Measurements from ENCODE around the gene TUBGCP3. TPM values are rescaled to one million over a fixed set of nuclear protein-coding genes. Genes with fewer than 3 reads are reported as not detected.

TUBGCP3 gene
- total RNA-seq, 1 donor from 2014 or later: 22.4 TPM

DNA sequence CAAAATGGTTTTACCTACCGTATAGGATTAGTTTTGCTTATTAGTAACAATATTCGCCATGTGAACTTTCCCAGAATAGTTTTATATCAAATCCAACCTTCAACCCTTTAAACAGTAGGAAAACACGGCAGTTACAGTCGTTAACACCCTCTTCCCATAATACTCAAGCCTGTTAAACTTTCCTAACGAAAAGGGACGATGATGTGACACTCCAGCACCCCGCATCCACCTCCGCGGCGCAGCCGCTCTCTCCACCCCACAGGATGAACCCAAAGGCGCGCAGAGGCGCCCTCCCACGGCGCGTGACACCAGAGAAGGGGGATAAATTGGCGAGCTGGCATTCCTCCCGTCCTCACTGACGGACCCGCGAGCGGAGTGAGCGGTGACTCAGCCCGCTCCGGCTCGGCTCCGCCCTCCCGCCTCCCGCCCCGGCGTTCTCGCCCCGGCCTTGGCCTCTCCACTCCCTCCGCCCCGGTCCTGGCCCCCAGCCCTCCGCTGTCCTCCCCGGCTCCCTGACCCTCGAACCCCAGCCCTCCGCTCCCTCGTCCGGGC lies 665 bp downstream of the TUBGCP3 start:
- peaks cover 5 to 12% of the 10 kb centered on the region in 2 donors for H3K4me1 ChIP-seq
- DNase-seq (ENCODE audit: low spot score in 2 of 2): peak; percentile 62 to 93
- no peaks in the 10 kb centered on the region for H3K27me3 ChIP-seq
- peak overlapping the region; percentile 82 for H3K4me3 ChIP-seq
- no peaks in the 10 kb centered on the region for H3K36me3 ChIP-seq
- intact Hi-C loops (cut with DNase I): loop anchor here (5.0 to 10.0 kb wide), 2 partner anchors 100 to 568 kb away; partner anchors contain the start of gene PROZ
- peak overlapping the region; percentile 89 to 98 for H3K27ac ChIP-seq
- TF ChIP-seq, protein P1, sequence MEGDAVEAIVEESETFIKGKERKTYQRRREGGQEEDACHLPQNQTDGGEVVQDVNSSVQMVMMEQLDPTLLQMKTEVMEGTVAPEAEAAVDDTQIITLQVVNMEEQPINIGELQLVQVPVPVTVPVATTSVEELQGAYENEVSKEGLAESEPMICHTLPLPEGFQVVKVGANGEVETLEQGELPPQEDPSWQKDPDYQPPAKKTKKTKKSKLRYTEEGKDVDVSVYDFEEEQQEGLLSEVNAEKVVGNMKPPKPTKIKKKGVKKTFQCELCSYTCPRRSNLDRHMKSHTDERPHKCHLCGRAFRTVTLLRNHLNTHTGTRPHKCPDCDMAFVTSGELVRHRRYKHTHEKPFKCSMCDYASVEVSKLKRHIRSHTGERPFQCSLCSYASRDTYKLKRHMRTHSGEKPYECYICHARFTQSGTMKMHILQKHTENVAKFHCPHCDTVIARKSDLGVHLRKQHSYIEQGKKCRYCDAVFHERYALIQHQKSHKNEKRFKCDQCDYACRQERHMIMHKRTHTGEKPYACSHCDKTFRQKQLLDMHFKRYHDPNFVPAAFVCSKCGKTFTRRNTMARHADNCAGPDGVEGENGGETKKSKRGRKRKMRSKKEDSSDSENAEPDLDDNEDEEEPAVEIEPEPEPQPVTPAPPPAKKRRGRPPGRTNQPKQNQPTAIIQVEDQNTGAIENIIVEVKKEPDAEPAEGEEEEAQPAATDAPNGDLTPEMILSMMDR (IDR thresholded peaks at IDR 0.05): peak in 1 of 3 experiments; percentile 22
- no peaks in the 10 kb centered on the region for H3K9me3 ChIP-seq

DNA sequence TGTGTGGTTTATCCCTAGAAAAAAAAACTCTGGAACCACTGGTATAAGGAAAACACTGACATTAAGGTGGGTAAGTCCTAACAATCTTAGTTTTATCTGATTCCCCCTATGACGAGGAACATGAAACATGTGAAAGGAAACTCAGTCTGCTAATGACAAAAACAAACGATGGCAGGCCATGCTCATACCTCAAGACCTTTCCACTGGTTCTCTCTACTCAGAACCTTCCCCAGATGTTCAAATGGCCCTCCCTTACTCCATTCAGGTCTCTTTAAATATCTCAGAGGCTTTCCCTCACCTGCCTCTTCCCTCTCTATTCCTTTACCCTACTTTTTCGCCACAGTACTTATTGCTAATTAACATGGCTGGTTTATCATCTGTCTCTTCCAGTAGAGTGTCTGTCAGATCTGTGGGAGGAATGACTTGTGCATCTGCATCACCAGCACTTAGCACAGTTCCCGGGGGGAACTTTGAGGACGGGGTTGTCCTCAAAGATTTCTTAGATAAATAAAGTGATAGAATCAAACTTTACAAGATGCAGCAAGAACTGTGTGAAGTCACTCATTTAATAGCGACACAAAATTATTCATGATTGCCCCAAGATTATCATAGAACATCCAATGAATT lies 1.5 kb downstream of the TUBGCP3 start:
- H3K27me3 ChIP-seq: no peaks in the 10 kb centered on the region
- intact Hi-C loops (cut with DNase I): loop anchor here (5.0 to 10.0 kb wide), 2 partner anchors 101 to 568 kb away; partner anchors contain the start of gene PROZ
- H3K36me3 ChIP-seq: no peaks in the 10 kb centered on the region
- no peaks in the 10 kb centered on the region for H3K9me3 ChIP-seq
- no peak for DNase-seq (ENCODE audit: low spot score in 2 of 2)
- peak overlapping the region; percentile 89 to 98 for H3K27ac ChIP-seq
- H3K4me1 ChIP-seq: peaks cover 5 to 12% of the 10 kb centered on the region in 2 donors
- H3K4me3 ChIP-seq: peak overlapping the region; percentile 82
- TF ChIP-seq, protein P1 (IDR thresholded peaks at IDR 0.05): no peak

DNA sequence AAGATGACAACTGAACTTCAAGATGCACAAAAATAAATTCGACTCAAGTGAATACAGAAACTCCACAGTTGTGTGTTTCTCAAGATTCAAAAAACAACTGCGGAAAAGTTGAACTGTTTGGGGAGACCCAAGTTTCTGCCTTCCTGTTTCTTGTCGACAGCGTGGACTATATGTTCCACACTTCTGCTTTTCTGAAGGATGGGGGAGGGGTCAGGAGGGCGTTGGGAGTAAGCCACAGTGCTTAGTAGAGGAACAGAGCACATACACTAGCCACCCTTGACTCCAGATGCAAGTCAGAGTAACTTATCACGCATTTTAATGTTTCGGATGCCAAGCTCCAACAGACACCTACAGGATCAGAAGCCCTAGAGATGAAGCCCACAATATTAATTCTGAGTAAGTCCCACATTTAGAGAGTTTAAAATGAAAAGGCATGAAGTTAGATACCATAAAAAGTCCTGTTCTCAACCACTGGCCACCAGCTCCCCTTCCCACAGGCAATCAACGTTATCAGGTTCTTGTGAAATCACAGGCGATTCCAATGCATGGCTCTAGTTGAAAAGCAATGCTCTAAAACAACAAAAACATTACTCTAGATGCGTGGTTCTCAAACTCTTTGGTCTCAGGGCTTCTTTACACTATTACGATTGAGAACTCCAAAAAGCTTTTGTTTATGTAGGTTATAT lies 4.2 kb downstream of the TUBGCP3 start:
- H3K27ac ChIP-seq: no peak overlapping the region
- TF ChIP-seq, protein P1 (IDR thresholded peaks at IDR 0.05): no peak

DNA sequence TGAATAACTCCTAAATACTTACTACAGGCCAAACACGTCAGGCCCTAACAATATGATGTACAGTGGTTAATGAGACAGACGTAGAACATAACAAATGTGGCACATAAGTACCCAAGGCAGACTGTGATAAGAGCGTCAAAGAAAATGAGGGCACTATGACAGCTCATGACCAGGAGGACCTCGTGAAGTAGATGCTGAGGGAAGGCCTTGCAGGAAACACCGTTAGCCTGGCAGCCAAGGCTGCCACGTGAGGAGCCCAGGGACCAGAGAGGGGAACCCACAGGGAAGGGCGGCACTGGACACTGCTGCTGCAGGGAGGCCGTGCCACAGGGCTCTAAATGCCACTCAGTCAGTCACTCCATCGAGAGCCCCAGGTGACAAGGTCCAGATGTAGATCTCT lies 5.7 kb downstream of the TUBGCP3 start:
- intact Hi-C loops (cut with DNase I): loop anchor here (10.0 kb wide), 1 partner anchor 573 kb away; the partner anchor contains the start of gene PROZ
- H3K36me3 ChIP-seq: no peaks in the 10 kb centered on the region
- H3K9me3 ChIP-seq: no peaks in the 10 kb centered on the region
- H3K4me1 ChIP-seq: peaks cover 0 to 8% of the 10 kb centered on the region in 2 donors
- no peak overlapping the region for H3K4me3 ChIP-seq
- no peak overlapping the region for H3K27ac ChIP-seq
- DNase-seq (ENCODE audit: low spot score in 2 of 2): no peak
- H3K27me3 ChIP-seq: no peaks in the 10 kb centered on the region
- TF ChIP-seq, protein P1 (IDR thresholded peaks at IDR 0.05): no peak

More for the DNA sequence above, 4.2 kb downstream of the TUBGCP3 start:
- no peaks in the 10 kb centered on the region for H3K27me3 ChIP-seq
- intact Hi-C loops (cut with DNase I): loop anchor here (10.0 kb wide), 1 partner anchor 571 kb away; the partner anchor contains the start of gene PROZ
- H3K36me3 ChIP-seq: no peaks in the 10 kb centered on the region
- no peaks in the 10 kb centered on the region for H3K9me3 ChIP-seq
- H3K4me1 ChIP-seq: peaks cover 5 to 12% of the 10 kb centered on the region in 2 donors
- peak in 1 of 2 donors; percentile 30 for DNase-seq (ENCODE audit: low spot score in 2 of 2)
- H3K4me3 ChIP-seq: no peak overlapping the region

DNA sequence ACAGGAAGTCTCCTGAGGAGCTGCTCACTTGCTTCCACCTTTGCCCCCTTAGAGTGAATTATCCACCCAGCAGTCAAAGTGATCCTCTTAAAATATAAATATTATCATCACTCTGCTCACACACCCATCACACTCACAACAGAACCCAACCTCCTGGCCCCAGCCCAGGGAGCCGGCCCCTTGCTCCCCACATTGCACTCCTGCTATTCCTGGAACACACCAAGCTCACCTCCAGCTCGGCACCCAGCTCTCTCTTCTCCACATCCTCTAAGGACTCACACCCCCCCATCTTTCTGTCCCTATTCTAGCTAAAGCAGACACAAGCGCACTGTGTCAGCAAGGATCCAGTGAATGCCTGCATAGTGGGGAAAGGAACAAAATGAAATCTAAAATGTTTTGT lies 7.0 kb downstream of the TUBGCP3 start:
- intact Hi-C loops (cut with DNase I): loop anchor here (10.0 kb wide), 1 partner anchor 574 kb away; the partner anchor contains the start of gene PROZ
- DNase-seq (ENCODE audit: low spot score in 2 of 2): no peak
- H3K4me1 ChIP-seq: no peaks in the 10 kb centered on the region
- no peaks in the 10 kb centered on the region for H3K9me3 ChIP-seq
- H3K27me3 ChIP-seq: no peaks in the 10 kb centered on the region
- no peaks in the 10 kb centered on the region for H3K36me3 ChIP-seq
- TF ChIP-seq, protein P1 (IDR thresholded peaks at IDR 0.05): no peak
- no peak overlapping the region for H3K4me3 ChIP-seq
- H3K27ac ChIP-seq: no peak overlapping the region

Data from ascending aorta (tissue), 2 donors.